Prostate gland (tissue), 2 donors: ENCODE results near the gene FCMR. TPM values are rescaled to one million over a fixed set of nuclear protein-coding genes. Genes with fewer than 3 reads are reported as not detected.

ENCODE experiments used
- DNase-seq: peaks from one replicate; pipeline ENCODE4 v3.0.0-alpha.2; 2019; ENCODE audit warnings: low spot score
- H3K27ac ChIP-seq, 2 donors: fragments of 200-600 bp; sonication (generic); 2 replicates each; pipeline ENCODE4 v1.5.1; 2017 to 2019
- H3K27me3 ChIP-seq: fragments of 200-600 bp; sonication (generic); replicated peaks from 2 replicates; pipeline ENCODE4 v1.5.1; 2019; ENCODE audit not compliant: insufficient read depth
- H3K36me3 ChIP-seq, 2 donors: fragments of 200-600 bp; sonication (generic); 1 replicate in 1 of 2; 2 replicates in 1 of 2; pipeline versions ENCODE4 v1.5.1 to v1.8.1; 2017 to 2019
- H3K4me1 ChIP-seq: fragments of 200-600 bp; sonication (generic); replicated peaks from 2 replicates; pipeline ENCODE4 v1.5.1; 2019
- H3K4me3 ChIP-seq, 2 donors: fragments of 200-600 bp; sonication (generic); 2 replicates each; pipeline ENCODE4 v1.5.1; 2017 to 2019
- H3K9me3 ChIP-seq: fragments of 200-600 bp; sonication (generic); 2 replicates; pipeline ENCODE4 v1.5.1; 2017
- CTCF ChIP-seq, 4 experiments: fragments of 200-600 bp in 2 of 4; fragments of 450-650 bp in 2 of 4; sonication (generic) in 2 of 4; IDR thresholded peaks; 1 replicate in 3 of 4; 2 replicates in 1 of 4; pipeline ENCODE4 v1.5.1; 2016 to 2019; ENCODE audit warnings: antibody characterized with exemption in 4 of 4, mild to moderate bottlenecking in 2 of 4, moderate library complexity in 2 of 4
- POLR2A ChIP-seq: fragments of 450-650 bp; IDR thresholded peaks from one replicate; pipeline ENCODE4 v1.6.1; 2016; ENCODE audit warnings: antibody characterized with exemption, mild to moderate bottlenecking
- POLR2AphosphoS5 ChIP-seq: sonication (generic); formaldehyde crosslinking; IDR thresholded peaks from one replicate; pipeline ENCODE4 v1.6.1; 2017; ENCODE audit warnings: antibody characterized with exemption
- WGBS: methylation state at CpG from one replicate; pipeline ENCODE4 v1.1.5; 2018; 5-methylcytosine and 5-hydroxymethylcytosine counted together
- intact Hi-C: fragments of 100-400 bp; cut with DNase I; formaldehyde crosslinking; loops from one replicate; pipeline ENCODE4 v1.14.2; 2022
- total RNA-seq, 2 donors: library from RNA; depleted of rRNA; stranded (reverse); fragments of >200 nt; gene quantifications; one replicate each; pipeline ENCODE4 v1.1.0, GENCODE V29; 2016

The FCMR gene
- total RNA-seq, 2 donors from 2014 or later = 1.7 to 2.2 TPM

GRCh38 chr1:206872139-206872538, 49.6 kb downstream of the FCMR start:
- DNase-seq = no peak
- Histone ChIP-seq H3K27me3 (no peaks in the 10 kb centered on the region), H3K4me3 (no peak overlapping the region), H3K36me3 (no peaks in the 10 kb centered on the region), H3K4me1 (no peaks in the 10 kb centered on the region), H3K9me3 (no peaks in the 10 kb centered on the region), H3K27ac (no peak overlapping the region)
- 75% methylated on average over 3 of the region's 3 CpGs for WGBS
- intact Hi-C loops = no loop called here
- no peak for TF ChIP-seq POLR2A
- TF ChIP-seq POLR2AphosphoS5 = no peak
- no peak for TF ChIP-seq CTCF (IDR thresholded peaks at IDR 0.05)

GRCh38 chr1:206868264-206868663, 53.5 kb downstream of the FCMR start:
- Histone ChIP-seq H3K4me1 (no peaks in the 10 kb centered on the region), H3K27ac (no peak overlapping the region), H3K9me3 (no peaks in the 10 kb centered on the region), H3K36me3 (no peaks in the 10 kb centered on the region), H3K4me3 (no peak overlapping the region), H3K27me3 (no peaks in the 10 kb centered on the region)
- no peak for DNase-seq
- TF ChIP-seq POLR2A (no peak), POLR2AphosphoS5 (no peak), CTCF (IDR thresholded peaks at IDR 0.05) (no peak)
- intact Hi-C loops = no loop called here
- 73% methylated on average over 1 of the region's 1 CpG for WGBS

GRCh38 chr1:206867716-206868115, 54.0 kb downstream of the FCMR start:
- TF ChIP-seq POLR2A (no peak), POLR2AphosphoS5 (no peak), CTCF (IDR thresholded peaks at IDR 0.05) (no peak)

GRCh38 chr1:206867239-206867638, 54.5 kb downstream of the FCMR start:
- H3K27ac ChIP-seq = no peak overlapping the region
- DNase-seq = no peak
- 84% methylated on average over 1 of the region's 1 CpG for WGBS
- TF ChIP-seq POLR2A (no peak), POLR2AphosphoS5 (no peak), CTCF (IDR thresholded peaks at IDR 0.05) (no peak)
- intact Hi-C loops = no loop called here
- no peaks in the 10 kb centered on the region for H3K27me3 ChIP-seq
- H3K36me3 ChIP-seq = no peaks in the 10 kb centered on the region
- H3K4me3 ChIP-seq = no peak overlapping the region
- no peaks in the 10 kb centered on the region for H3K4me1 ChIP-seq
- no peaks in the 10 kb centered on the region for H3K9me3 ChIP-seq

More at GRCh38 chr1:206867716-206868115, 54.0 kb downstream of the FCMR start:
- DNase-seq = no peak
- Histone ChIP-seq H3K36me3 (no peaks in the 10 kb centered on the region), H3K4me3 (no peak overlapping the region), H3K4me1 (no peaks in the 10 kb centered on the region), H3K27ac (no peak overlapping the region), H3K9me3 (no peaks in the 10 kb centered on the region), H3K27me3 (no peaks in the 10 kb centered on the region)
- intact Hi-C loops = no loop called here

GRCh38 chr1:206866062-206866461, 55.7 kb downstream of the FCMR start:
- WGBS = 35% methylated on average over 2 of the region's 2 CpGs
- TF ChIP-seq POLR2AphosphoS5 (no peak), POLR2A (no peak), CTCF (IDR thresholded peaks at IDR 0.05) (no peak)
- no peaks in the 10 kb centered on the region for H3K4me1 ChIP-seq
- no peaks in the 10 kb centered on the region for H3K27me3 ChIP-seq
- H3K9me3 ChIP-seq = no peaks in the 10 kb centered on the region
- H3K36me3 ChIP-seq = no peaks in the 10 kb centered on the region
- intact Hi-C loops = no loop called here
- H3K4me3 ChIP-seq = no peak overlapping the region
- H3K27ac ChIP-seq = no peak overlapping the region
- no peak for DNase-seq
